Hematopoietic multipotent progenitor cell treated with erythropoietin and hydrocortisone succinate and interleukin-3 and kit ligand, for 15 days (in vitro differentiated cells): ENCODE results near the gene SCIMP.
"Not testable (repeated sequence)": the region's sequence is repeated elsewhere in the genome, so short reads cannot be mapped to it uniquely, and the experiment has no call there.

Source experiments
- DNase-seq: peaks from one replicate; pipeline ENCODE4 v3.0.0-alpha.2; 2015; ENCODE audit warnings: low spot score

The SCIMP gene

GRCh38 chr17:5237541-5238016 is 2.9 kb upstream of the SCIMP start:
- peak; percentile 58 for DNase-seq

GRCh38 chr17:5236938-5237540 is 2.4 kb upstream of the SCIMP start:
- no peak for DNase-seq

- not testable (repeated sequence) for DNase-seq
Observed at GRCh38 chr17:5233492-5233891, 1.2 kb downstream of the SCIMP start.

GRCh38 chr17:5226940-5227878 is 7.5 kb downstream of the SCIMP start:
- DNase-seq, result no peak

GRCh38 chr17:5225668-5226457 is 8.8 kb downstream of the SCIMP start:
- DNase-seq, result no peak

- DNase-seq, result not testable (repeated sequence)
Observed at GRCh38 chr17:5221912-5222311, 12.7 kb downstream of the SCIMP start.

- DNase-seq, result no peak
Observed at GRCh38 chr17:5220074-5220473, 14.6 kb downstream of the SCIMP start.

- no peak for DNase-seq
Observed at GRCh38 chr17:5219536-5219935, 15.1 kb downstream of the SCIMP start.

- DNase-seq, result not testable (repeated sequence)
Observed at GRCh38 chr17:5217562-5217961, 17.1 kb downstream of the SCIMP start.

- DNase-seq, result no peak
Observed at GRCh38 chr17:5211458-5211857, 23.2 kb downstream of the SCIMP start.

GRCh38 chr17:5210614-5211252 is 23.9 kb downstream of the SCIMP start:
- no peak for DNase-seq

- no peak for DNase-seq
Observed at GRCh38 chr17:5210091-5210490, 24.6 kb downstream of the SCIMP start.

GRCh38 chr17:5209396-5209795 is 25.3 kb downstream of the SCIMP start:
- DNase-seq, result no peak

GRCh38 chr17:5203908-5204294 is 30.8 kb downstream of the SCIMP start:
- DNase-seq, result no peak

GRCh38 chr17:5203178-5203907 is 31.3 kb downstream of the SCIMP start:
- no peak for DNase-seq

- no peak for DNase-seq
Observed at GRCh38 chr17:5201011-5201410, 33.6 kb downstream of the SCIMP start.

GRCh38 chr17:5200360-5200759 is 34.3 kb downstream of the SCIMP start:
- DNase-seq, result no peak

- DNase-seq, result no peak
Observed at GRCh38 chr17:5198472-5198871, 36.2 kb downstream of the SCIMP start.

GRCh38 chr17:5194346-5194745 is 40.3 kb downstream of the SCIMP start:
- DNase-seq, result no peak

GRCh38 chr17:5191541-5192417 is 42.9 kb downstream of the SCIMP start, which contains the start of gene ZNF594:
Gene ZNF594, minus strand, starts transcription at chr17:5191868. Its CDS starts 7,612 bp downstream, at chr17:5184256.
- peak; percentile 90 for DNase-seq
